ENCODE measurements around the gene LARP4. TPM values are rescaled to one million over a fixed set of nuclear protein-coding genes. Genes with fewer than 3 reads are reported as not detected.
"Not testable (repeated sequence)": the region's sequence is repeated elsewhere in the genome, so short reads cannot be mapped to it uniquely, and the experiment has no call there.

LARP4 gene
- total and polyA plus RNA-seq, 2 donors (not counting 3 experiments of a cell fraction or from before 2014, with no cell fraction given), result 8.9 to 69.6 TPM

DNA sequence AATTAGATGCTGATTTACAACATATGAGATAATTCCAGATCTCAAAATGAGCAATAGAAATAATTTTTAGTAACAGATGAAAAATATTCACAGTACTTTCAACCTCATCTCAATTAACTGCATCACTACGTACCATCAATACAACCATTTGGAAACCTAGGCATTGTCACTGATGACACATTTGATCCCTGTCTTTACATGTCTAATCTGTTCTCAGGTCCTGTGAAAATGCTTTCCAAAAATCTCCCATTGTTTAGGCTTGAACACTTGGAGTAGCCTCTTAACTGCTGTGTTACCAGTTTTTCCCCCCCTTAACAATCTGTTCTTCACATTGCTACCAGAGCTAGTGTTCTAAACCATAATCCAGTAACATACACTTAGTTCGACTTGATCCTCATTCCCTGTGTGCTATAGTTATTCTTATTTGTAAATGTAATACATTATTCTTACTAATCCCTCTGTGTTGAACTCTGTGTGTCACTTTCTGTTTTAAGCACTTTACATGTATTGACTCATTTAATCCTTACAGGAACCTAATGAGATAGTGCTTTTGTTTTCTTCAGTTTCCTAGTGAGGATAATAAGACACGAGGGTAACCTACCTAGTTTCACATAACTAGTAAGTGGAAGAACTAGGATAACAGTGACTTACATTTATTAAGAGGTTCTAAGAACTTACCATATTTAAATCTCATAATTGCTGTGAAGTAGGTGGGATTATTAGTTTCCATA, 41.7 kb downstream of the LARP4 start:
- Histone ChIP-seq H3K79me2 (ENCODE audit: control insufficient read depth, insufficient read depth, low read length) (no peaks in the 10 kb centered on the region), H3K9me3 (replicated peaks; ENCODE audit: control insufficient read depth, insufficient read depth, low read length) (no peaks in the 10 kb centered on the region), H3K9me1 (replicated peaks; ENCODE audit: control insufficient read depth, extremely low read depth, insufficient read depth, low read length) (no peaks in the 10 kb centered on the region), H3K27me3 (ENCODE audit: control insufficient read depth in 2 of 2, insufficient read depth in 2 of 2, low read length in 2 of 2) (no peaks in the 10 kb centered on the region), H3K27ac (ENCODE audit: insufficient read depth, low read depth, low read length) (no peak overlapping the region), H3K4me3 (replicated peaks in 1 of 3; ENCODE audit: insufficient read depth in 1 of 3, low read depth in 1 of 3, low read length in 3 of 3) (no peak overlapping the region), H3K36me3 (ENCODE audit: control insufficient read depth in 2 of 2, extremely low read depth in 1 of 2, insufficient read depth in 2 of 2, low read length in 2 of 2) (peaks cover 7 to 32% of the 10 kb centered on the region in 2 experiments), H2AFZ (ENCODE audit: low read depth, low read length) (no peak overlapping the region), H3K9ac (replicated peaks; ENCODE audit: extremely low read depth, insufficient read depth, low read length) (no peak overlapping the region), H3K4me1 (ENCODE audit: control insufficient read depth, extremely low read depth, insufficient read depth, low read length) (no peaks in the 10 kb centered on the region), H4K20me1 (replicated peaks; ENCODE audit: control insufficient read depth, extremely low read depth, insufficient read depth, low read length) (no peaks in the 10 kb centered on the region), H3K4me2 (ENCODE audit: insufficient read depth, low read length) (no peak overlapping the region)
- no peak for TF ChIP-seq POLR2A (IDR thresholded peaks at IDR 0.05; ENCODE audit: low read depth, low read length)
- no peak for TF ChIP-seq JUN (IDR thresholded peaks at IDR 0.05; ENCODE audit: borderline replicate concordance, insufficient read depth, insufficient read length, low read depth)
- no peak for TF ChIP-seq MYC (IDR thresholded peaks at IDR 0.05; ENCODE audit: low read depth, low read length)
- no peak for TF ChIP-seq EZH2 (IDR thresholded peaks at IDR 0.05; ENCODE audit: borderline replicate concordance, low read depth, low read length, severe bottlenecking)
- no peak for TF ChIP-seq FOS (IDR thresholded peaks at IDR 0.05; ENCODE audit: borderline replicate concordance, insufficient read depth, low read length)
- TF ChIP-seq, protein P1, sequence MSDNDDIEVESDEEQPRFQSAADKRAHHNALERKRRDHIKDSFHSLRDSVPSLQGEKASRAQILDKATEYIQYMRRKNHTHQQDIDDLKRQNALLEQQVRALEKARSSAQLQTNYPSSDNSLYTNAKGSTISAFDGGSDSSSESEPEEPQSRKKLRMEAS (IDR thresholded peaks at IDR 0.05; ENCODE audit: insufficient read depth, insufficient read length), result no peak
- no peak for TF ChIP-seq POLR2AphosphoS5 (IDR thresholded peaks at IDR 0.05; ENCODE audit: insufficient read depth, low read depth, low read length)
- TF ChIP-seq CTCF (IDR thresholded peaks at IDR 0.05; ENCODE audit: extremely low read depth in 1 of 2, insufficient read depth in 1 of 2, low read depth in 1 of 2, low read length in 2 of 2), result no peak
- TF ChIP-seq GATA2 (IDR thresholded peaks at IDR 0.05; ENCODE audit: insufficient read depth, insufficient read length, low read depth, low read length), result no peak
- dilution Hi-C loops (cut with MboI; ENCODE audit: extremely low pct_ligation_motif_present, low sequenced_read_pairs) (no loop called here), intact Hi-C loops (cut with micrococcal nuclease) (no loop called here)
- no peak for DNase-seq (ENCODE audit: low read depth, low spot score)
- FAIRE-seq, result no peak
- no TSS peak for BruUV-seq (replicated peaks)
- ChIA-PET POLR2A (interaction anchor here (1.1 kb wide), 1 partner anchor 11 kb away, joined by 5 read pairs; no protein-coding TSS in a partner anchor), CTCF (interaction anchor here (1.0 kb wide), 1 partner anchor 11 kb away, joined by 3 read pairs; no protein-coding TSS in a partner anchor)

DNA sequence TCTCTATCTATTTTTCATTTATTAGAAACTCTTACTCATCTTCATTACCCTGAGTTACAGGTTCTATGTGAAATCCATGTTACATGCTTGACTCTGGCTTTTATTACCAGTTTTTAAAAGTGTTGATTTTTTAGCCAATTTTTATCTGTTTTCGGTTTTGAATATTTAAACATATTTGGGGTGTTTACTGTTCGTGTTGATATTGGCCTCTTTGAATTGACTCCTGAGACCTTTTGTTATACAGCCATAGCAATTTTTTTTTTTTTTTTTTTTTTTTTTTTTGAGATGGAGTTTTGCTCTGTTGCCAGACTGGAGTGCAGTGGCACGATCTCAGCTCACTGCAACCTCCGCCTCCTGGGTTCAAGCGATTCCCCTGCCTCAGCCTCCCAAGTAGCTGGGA, 49.0 kb downstream of the LARP4 start:
- H2AFZ ChIP-seq (ENCODE audit: low read depth, low read length); H3K4me1 ChIP-seq (ENCODE audit: control insufficient read depth, extremely low read depth, insufficient read depth, low read length); dilution Hi-C loops (cut with MboI; ENCODE audit: extremely low pct_ligation_motif_present, low sequenced_read_pairs); CTCF ChIA-PET; H4K20me1 ChIP-seq (replicated peaks; ENCODE audit: control insufficient read depth, extremely low read depth, insufficient read depth, low read length); H3K9ac ChIP-seq (replicated peaks; ENCODE audit: extremely low read depth, insufficient read depth, low read length); H3K36me3 ChIP-seq (ENCODE audit: control insufficient read depth in 2 of 2, extremely low read depth in 1 of 2, insufficient read depth in 2 of 2, low read length in 2 of 2); BruUV-seq (replicated peaks); H3K27ac ChIP-seq (ENCODE audit: insufficient read depth, low read depth, low read length); FAIRE-seq; POLR2A ChIA-PET; H3K9me1 ChIP-seq (replicated peaks; ENCODE audit: control insufficient read depth, extremely low read depth, insufficient read depth, low read length); H3K79me2 ChIP-seq (ENCODE audit: control insufficient read depth, insufficient read depth, low read length); H3K9me3 ChIP-seq (replicated peaks; ENCODE audit: control insufficient read depth, insufficient read depth, low read length); H3K27me3 ChIP-seq (ENCODE audit: control insufficient read depth in 2 of 2, insufficient read depth in 2 of 2, low read length in 2 of 2); H3K4me3 ChIP-seq (replicated peaks in 1 of 3; ENCODE audit: insufficient read depth in 1 of 3, low read depth in 1 of 3, low read length in 3 of 3); DNase-seq (ENCODE audit: low read depth, low spot score); intact Hi-C loops (cut with micrococcal nuclease); H3K4me2 ChIP-seq (ENCODE audit: insufficient read depth, low read length): not testable (repeated sequence)
